Measurements from ENCODE around the gene NLGN1.

GRCh38 chr3:173823911-173824460, 426.4 kb downstream of the NLGN1 start:
- TF ChIP-seq CTCF (IDR thresholded peaks at IDR 0.05): no peak
- TF ChIP-seq POLR2A (IDR thresholded peaks at IDR 0.05; ENCODE audit: low read depth): no peak
- no peak for TF ChIP-seq EP300 (IDR thresholded peaks at IDR 0.05)
